Measurements from ENCODE around the gene MLLT6. TPM values are rescaled to one million over a fixed set of nuclear protein-coding genes. Genes with fewer than 3 reads are reported as not detected.
A peak's percentile ranks its signal among the peaks of the same experiment; 100 is the strongest.

Gene MLLT6
- total RNA-seq, 1 experiment from 2014 or later, result 48.0 TPM

GRCh38 chr17:38728290-38728831, 23.3 kb downstream of the MLLT6 start:
- CTCF ChIA-PET, result interaction anchor here (1.1 to 2.9 kb wide), 7 partner anchors 8 to 169 kb away, joined by 3 to 12 read pairs (median 4); no protein-coding TSS in a partner anchor
- DNase-seq (ENCODE audit: low spot score), result no peak
- H3K36me3 Mint-ChIP-seq, result no peaks in the 10 kb centered on the region; the same call in 1 of the 2 replicates
- ATAC-seq, result no peak
- H3K27ac Mint-ChIP-seq, result no peak overlapping the region; the same call in 1 of the 2 replicates
- H3K27me3 Mint-ChIP-seq (ENCODE audit: low read depth), result peaks cover 23% of the 10 kb centered on the region
- H3K4me1 Mint-ChIP-seq, result peaks cover 26% of the 10 kb centered on the region
- no peaks in the 10 kb centered on the region for H3K9me3 Mint-ChIP-seq
- TF ChIP-seq ATF2 (CRISPR knock-in tag; IDR thresholded peaks at IDR 0.05; ENCODE audit: borderline replicate concordance, low read depth) (no peak), USF1 (CRISPR knock-in tag; IDR thresholded peaks at IDR 0.05) (no peak), ZNF138 (CRISPR knock-in tag; conservative IDR thresholded peaks at IDR 0.05) (no peak), ZSCAN18 (CRISPR knock-in tag; IDR thresholded peaks at IDR 0.05) (no peak), ZNF317 (CRISPR knock-in tag; IDR thresholded peaks at IDR 0.05; ENCODE audit: borderline replicate concordance, low read depth) (no peak), E2F4 (CRISPR knock-in tag; IDR thresholded peaks at IDR 0.05; ENCODE audit: borderline replicate concordance, low read depth) (no peak), USF2 (CRISPR knock-in tag; IDR thresholded peaks at IDR 0.05) (no peak), GRHL2 (CRISPR knock-in tag; IDR thresholded peaks at IDR 0.05; ENCODE audit: insufficient replicate concordance, severe bottlenecking) (no peak), ZNF423 (CRISPR knock-in tag; IDR thresholded peaks at IDR 0.05) (no peak), GTF2I (CRISPR knock-in tag; conservative IDR thresholded peaks at IDR 0.05) (no peak), ZNF396 (CRISPR knock-in tag; IDR thresholded peaks at IDR 0.05; ENCODE audit: borderline replicate concordance) (no peak), NR3C1 (CRISPR knock-in tag; conservative IDR thresholded peaks at IDR 0.05; ENCODE audit: low read depth) (no peak), RORB (CRISPR knock-in tag; IDR thresholded peaks at IDR 0.05) (no peak), SMAD4 (CRISPR knock-in tag; IDR thresholded peaks at IDR 0.05) (no peak)
- TF ChIP-seq, protein P1, sequence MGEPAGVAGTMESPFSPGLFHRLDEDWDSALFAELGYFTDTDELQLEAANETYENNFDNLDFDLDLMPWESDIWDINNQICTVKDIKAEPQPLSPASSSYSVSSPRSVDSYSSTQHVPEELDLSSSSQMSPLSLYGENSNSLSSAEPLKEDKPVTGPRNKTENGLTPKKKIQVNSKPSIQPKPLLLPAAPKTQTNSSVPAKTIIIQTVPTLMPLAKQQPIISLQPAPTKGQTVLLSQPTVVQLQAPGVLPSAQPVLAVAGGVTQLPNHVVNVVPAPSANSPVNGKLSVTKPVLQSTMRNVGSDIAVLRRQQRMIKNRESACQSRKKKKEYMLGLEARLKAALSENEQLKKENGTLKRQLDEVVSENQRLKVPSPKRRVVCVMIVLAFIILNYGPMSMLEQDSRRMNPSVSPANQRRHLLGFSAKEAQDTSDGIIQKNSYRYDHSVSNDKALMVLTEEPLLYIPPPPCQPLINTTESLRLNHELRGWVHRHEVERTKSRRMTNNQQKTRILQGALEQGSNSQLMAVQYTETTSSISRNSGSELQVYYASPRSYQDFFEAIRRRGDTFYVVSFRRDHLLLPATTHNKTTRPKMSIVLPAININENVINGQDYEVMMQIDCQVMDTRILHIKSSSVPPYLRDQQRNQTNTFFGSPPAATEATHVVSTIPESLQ (CRISPR knock-in tag; IDR thresholded peaks at IDR 0.05), result no peak
- TF ChIP-seq, protein P2, sequence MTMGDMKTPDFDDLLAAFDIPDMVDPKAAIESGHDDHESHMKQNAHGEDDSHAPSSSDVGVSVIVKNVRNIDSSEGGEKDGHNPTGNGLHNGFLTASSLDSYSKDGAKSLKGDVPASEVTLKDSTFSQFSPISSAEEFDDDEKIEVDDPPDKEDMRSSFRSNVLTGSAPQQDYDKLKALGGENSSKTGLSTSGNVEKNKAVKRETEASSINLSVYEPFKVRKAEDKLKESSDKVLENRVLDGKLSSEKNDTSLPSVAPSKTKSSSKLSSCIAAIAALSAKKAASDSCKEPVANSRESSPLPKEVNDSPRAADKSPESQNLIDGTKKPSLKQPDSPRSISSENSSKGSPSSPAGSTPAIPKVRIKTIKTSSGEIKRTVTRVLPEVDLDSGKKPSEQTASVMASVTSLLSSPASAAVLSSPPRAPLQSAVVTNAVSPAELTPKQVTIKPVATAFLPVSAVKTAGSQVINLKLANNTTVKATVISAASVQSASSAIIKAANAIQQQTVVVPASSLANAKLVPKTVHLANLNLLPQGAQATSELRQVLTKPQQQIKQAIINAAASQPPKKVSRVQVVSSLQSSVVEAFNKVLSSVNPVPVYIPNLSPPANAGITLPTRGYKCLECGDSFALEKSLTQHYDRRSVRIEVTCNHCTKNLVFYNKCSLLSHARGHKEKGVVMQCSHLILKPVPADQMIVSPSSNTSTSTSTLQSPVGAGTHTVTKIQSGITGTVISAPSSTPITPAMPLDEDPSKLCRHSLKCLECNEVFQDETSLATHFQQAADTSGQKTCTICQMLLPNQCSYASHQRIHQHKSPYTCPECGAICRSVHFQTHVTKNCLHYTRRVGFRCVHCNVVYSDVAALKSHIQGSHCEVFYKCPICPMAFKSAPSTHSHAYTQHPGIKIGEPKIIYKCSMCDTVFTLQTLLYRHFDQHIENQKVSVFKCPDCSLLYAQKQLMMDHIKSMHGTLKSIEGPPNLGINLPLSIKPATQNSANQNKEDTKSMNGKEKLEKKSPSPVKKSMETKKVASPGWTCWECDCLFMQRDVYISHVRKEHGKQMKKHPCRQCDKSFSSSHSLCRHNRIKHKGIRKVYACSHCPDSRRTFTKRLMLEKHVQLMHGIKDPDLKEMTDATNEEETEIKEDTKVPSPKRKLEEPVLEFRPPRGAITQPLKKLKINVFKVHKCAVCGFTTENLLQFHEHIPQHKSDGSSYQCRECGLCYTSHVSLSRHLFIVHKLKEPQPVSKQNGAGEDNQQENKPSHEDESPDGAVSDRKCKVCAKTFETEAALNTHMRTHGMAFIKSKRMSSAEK (CRISPR knock-in tag; IDR thresholded peaks at IDR 0.05; ENCODE audit: borderline replicate concordance), result no peak
- TF ChIP-seq, protein P3, sequence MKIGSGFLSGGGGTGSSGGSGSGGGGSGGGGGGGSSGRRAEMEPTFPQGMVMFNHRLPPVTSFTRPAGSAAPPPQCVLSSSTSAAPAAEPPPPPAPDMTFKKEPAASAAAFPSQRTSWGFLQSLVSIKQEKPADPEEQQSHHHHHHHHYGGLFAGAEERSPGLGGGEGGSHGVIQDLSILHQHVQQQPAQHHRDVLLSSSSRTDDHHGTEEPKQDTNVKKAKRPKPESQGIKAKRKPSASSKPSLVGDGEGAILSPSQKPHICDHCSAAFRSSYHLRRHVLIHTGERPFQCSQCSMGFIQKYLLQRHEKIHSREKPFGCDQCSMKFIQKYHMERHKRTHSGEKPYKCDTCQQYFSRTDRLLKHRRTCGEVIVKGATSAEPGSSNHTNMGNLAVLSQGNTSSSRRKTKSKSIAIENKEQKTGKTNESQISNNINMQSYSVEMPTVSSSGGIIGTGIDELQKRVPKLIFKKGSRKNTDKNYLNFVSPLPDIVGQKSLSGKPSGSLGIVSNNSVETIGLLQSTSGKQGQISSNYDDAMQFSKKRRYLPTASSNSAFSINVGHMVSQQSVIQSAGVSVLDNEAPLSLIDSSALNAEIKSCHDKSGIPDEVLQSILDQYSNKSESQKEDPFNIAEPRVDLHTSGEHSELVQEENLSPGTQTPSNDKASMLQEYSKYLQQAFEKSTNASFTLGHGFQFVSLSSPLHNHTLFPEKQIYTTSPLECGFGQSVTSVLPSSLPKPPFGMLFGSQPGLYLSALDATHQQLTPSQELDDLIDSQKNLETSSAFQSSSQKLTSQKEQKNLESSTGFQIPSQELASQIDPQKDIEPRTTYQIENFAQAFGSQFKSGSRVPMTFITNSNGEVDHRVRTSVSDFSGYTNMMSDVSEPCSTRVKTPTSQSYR (CRISPR knock-in tag; IDR thresholded peaks at IDR 0.05), result no peak
- POLR2A ChIA-PET, result interaction anchor here (0.8 to 1.0 kb wide), 2 partner anchors 17 to 21 kb away, joined by 3 to 5 read pairs; no protein-coding TSS in a partner anchor
- H3K4me3 Mint-ChIP-seq, result peak overlapping the region; percentile 9; the same call in 1 of the 2 replicates
